HepG2 (cell line): ENCODE measurements around the gene HEATR1. TPM values are rescaled to one million over a fixed set of nuclear protein-coding genes. Genes with fewer than 3 reads are reported as not detected.

Source experiments
- ATF1 ChIP-seq: IDR thresholded peaks from 2 replicates; pipeline ENCODE4 v1.6.1; 2016; ENCODE audit warnings: mild to moderate bottlenecking, control low read depth
- CENPT ChIP-seq: sonication (generic); formaldehyde crosslinking; IDR thresholded peaks from 2 replicates; pipeline ENCODE4 v1.8.0; 2022; ENCODE audit warnings: low read depth, mild to moderate bottlenecking, moderate library complexity, missing genetic modification reagents
- HDAC6 ChIP-seq: fragments of 200-600 bp; sonication (generic); IDR thresholded peaks from 2 replicates; pipeline ENCODE4 v1.7.0; 2017; ENCODE audit warnings: mild to moderate bottlenecking, antibody characterized with exemption, low read length, low read depth
- MATR3 ChIP-seq: sonication (generic); formaldehyde crosslinking; IDR thresholded peaks from 2 replicates; pipeline ENCODE4 v1.4.0; 2020; ENCODE audit warnings: missing genetic modification reagents
- MAZ ChIP-seq, 2 experiments: sonication (generic) in 1 of 2; formaldehyde crosslinking in 1 of 2; IDR thresholded peaks; 2 replicates each; pipeline versions ENCODE4 v1.5.0 to v1.6.1; 2012 to 2020; ENCODE audit warnings: low read depth in 2 of 2, mild to moderate bottlenecking in 2 of 2, borderline replicate concordance in 1 of 2, improper control_type of control experiment in 1 of 2, low read length in 1 of 2, missing genetic modification reagents in 1 of 2, moderate library complexity in 1 of 2
- MLLT10 ChIP-seq: sonication (generic); formaldehyde crosslinking; IDR thresholded peaks from 2 replicates; pipeline ENCODE4 v1.4.0; 2020; ENCODE audit warnings: missing genetic modification reagents
- RARA ChIP-seq: IDR thresholded peaks from 2 replicates; pipeline ENCODE4 v1.6.1; 2016; ENCODE audit warnings: missing genetic modification reagents, missing compliant biosample characterization
- SOX13 ChIP-seq, 3 experiments: fragments of 450-650 bp in 1 of 3; sonication (generic) in 1 of 3; formaldehyde crosslinking in 1 of 3; IDR thresholded peaks in 2 of 3; conservative IDR thresholded peaks in 1 of 3; 2 replicates each; pipeline versions ENCODE4 v1.5.0 to v1.6.1; 2016 to 2020; ENCODE audit warnings: antibody characterized with exemption in 1 of 3, mild to moderate bottlenecking in 1 of 3, missing compliant biosample characterization in 1 of 3, missing genetic modification reagents in 1 of 3, moderate library complexity in 1 of 3
- THAP9 ChIP-seq: sonication (generic); formaldehyde crosslinking; IDR thresholded peaks from 2 replicates; pipeline ENCODE4; 2020; ENCODE audit warnings: missing genetic modification reagents, mild to moderate bottlenecking, borderline replicate concordance
- TRIM22 ChIP-seq: fragments of 450-650 bp; IDR thresholded peaks from 2 replicates; pipeline ENCODE4 v1.6.1; 2017
- XBP1 ChIP-seq: sonication (generic); formaldehyde crosslinking; IDR thresholded peaks from 2 replicates; pipeline ENCODE4 v1.5.0; 2020; ENCODE audit warnings: missing genetic modification reagents
- ZFP36 ChIP-seq: fragments of 150-350 bp; IDR thresholded peaks from 2 replicates; pipeline ENCODE4 v1.6.1; 2018; ENCODE audit warnings: borderline replicate concordance, low read length, low read depth; ENCODE audit not compliant: partially characterized antibody
- ZNF280D ChIP-seq: sonication (generic); formaldehyde crosslinking; IDR thresholded peaks from 2 replicates; pipeline ENCODE4 v1.5.1; 2020; ENCODE audit warnings: mild to moderate bottlenecking, missing genetic modification reagents
- ZNF34 ChIP-seq: sonication (generic); formaldehyde crosslinking; IDR thresholded peaks from 2 replicates; pipeline ENCODE4 v1.4.0; 2020; ENCODE audit warnings: mild to moderate bottlenecking, missing genetic modification reagents, borderline replicate concordance
- ZNF350 ChIP-seq: sonication (generic); formaldehyde crosslinking; IDR thresholded peaks from 2 replicates; pipeline ENCODE4 v1.4.0; 2020; ENCODE audit warnings: mild to moderate bottlenecking, low read depth, missing genetic modification reagents, borderline replicate concordance
- ZNF431 ChIP-seq: sonication (generic); formaldehyde crosslinking; IDR thresholded peaks from 2 replicates; pipeline ENCODE4 v1.9.0; 2022; ENCODE audit warnings: missing genetic modification reagents, low read depth, mild to moderate bottlenecking, borderline replicate concordance
- ZNF550 ChIP-seq: sonication (generic); formaldehyde crosslinking; IDR thresholded peaks from 2 replicates; pipeline ENCODE4 v1.4.0; 2020; ENCODE audit warnings: mild to moderate bottlenecking, missing genetic modification reagents, borderline replicate concordance
- ZNF614 ChIP-seq: IDR thresholded peaks from 2 replicates; pipeline ENCODE4 v1.6.1; 2018; ENCODE audit warnings: missing biosample characterization, missing genetic modification reagents, inconsistent platforms, borderline replicate concordance
- ZSCAN31 ChIP-seq: sonication (generic); formaldehyde crosslinking; IDR thresholded peaks from 2 replicates; pipeline ENCODE4 v1.5.0; 2020; ENCODE audit warnings: low read depth, mild to moderate bottlenecking, missing genetic modification reagents
- polyA plus RNA-seq, 8 experiments: library from polyadenylated mRNA; depleted of rRNA in 3 of 8; stranded (reverse) in 7 of 8; unstranded in 1 of 8; fragments of >200 nt; fragmentation: Illumina TruSeq in 4 of 8; extraction: Trizol in 4 of 8; gene quantifications; 2 replicates each; pipeline versions ENCODE4 v1.2.1 to v1.2.3, GENCODE V29; 2011 to 2016; ENCODE audit warnings: low read depth in 4 of 8, missing spikeins in 1 of 8, mixed read lengths in 1 of 8; ENCODE audit not compliant: insufficient read depth in 1 of 8
- total RNA-seq, 5 experiments: library from RNA; depleted of rRNA; stranded (reverse); fragments of >200 nt; fragmentation: Illumina TruSeq; extraction: Trizol; gene quantifications; 2 replicates each; pipeline ENCODE4 v1.2.3, GENCODE V29; 2016; ENCODE audit warnings: low read depth in 1 of 5

The HEATR1 gene
- total and polyA plus RNA-seq, 2 of the 13 experiments (the other 11 are each of a cell fraction or from before 2014, with no cell fraction given) = 10.2 to 45.8 TPM

- no peak for TF ChIP-seq ATF1 (CRISPR knock-in tag)
- TF ChIP-seq ZFP36 = no peak
- TF ChIP-seq TRIM22 = no peak
- TF ChIP-seq MLLT10 = no peak
- no peak; the same call in 1 of the 2 replicates for TF ChIP-seq RARA (CRISPR knock-in tag)
- TF ChIP-seq ZNF550 = no peak
- 0 out of 2 replicates have a peak, but pooled peaks have one; percentile 55 for TF ChIP-seq ZNF614
- TF ChIP-seq ZNF431 = no peak
- no peak; the same call in 1 of the 2 replicates for TF ChIP-seq THAP9 (CRISPR knock-in tag)
- TF ChIP-seq ZNF34 (CRISPR knock-in tag) = no peak
- no peak for TF ChIP-seq ZNF280D
- peak; percentile 44; the same call in 1 of the 2 replicates for TF ChIP-seq ZNF350
- no peak for TF ChIP-seq HDAC6
- peak; percentile 78 for TF ChIP-seq ZSCAN31 (CRISPR knock-in tag)
- no peak for TF ChIP-seq SOX13 (IDR thresholded peaks at IDR 0.05)
- peak in 1 of 2 experiments; percentile 49; a peak in 1 of 4 replicates for TF ChIP-seq SOX13 (CRISPR knock-in tag; conservative IDR thresholded peaks at IDR 0.05 in 1 of 2, IDR thresholded peaks at IDR 0.05 in 1 of 2)
- TF ChIP-seq MAZ (IDR thresholded peaks at IDR 0.05; ENCODE audit: borderline replicate concordance, low read depth, low read length) = no peak
- TF ChIP-seq MAZ (CRISPR knock-in tag; IDR thresholded peaks at IDR 0.05; ENCODE audit: low read depth) = peak; percentile 62; the same call in 1 of the 2 replicates
- TF ChIP-seq CENPT (CRISPR knock-in tag) = no peak
- no peak for TF ChIP-seq XBP1 (CRISPR knock-in tag)
- TF ChIP-seq MATR3 (CRISPR knock-in tag) = no peak
These were observed 80.0 kb downstream of the HEATR1 start (continued) for GRCh38 chr1:236524142-236524894.
